Suppressor macrophage (primary cell): ENCODE data around the gene C1QTNF5.
A peak's percentile ranks its signal among the peaks of the same experiment; 100 is the strongest.

Source experiments
- DNase-seq, 4 experiments: peaks; one replicate each; pipeline ENCODE4 v3.0.0-alpha.2; 2020 to 2022

Gene C1QTNF5

GRCh38 chr11:119317592-119318239 lies 23.0 kb downstream of the C1QTNF5 start:
- DNase-seq = no peak

GRCh38 chr11:119316729-119317591 lies 23.7 kb downstream of the C1QTNF5 start, which contains the start of gene MCAM:
TSS of gene MCAM (minus strand) at chr11:119317130. CDS start at chr11:119317101, 29 bp downstream.
- DNase-seq = no peak

GRCh38 chr11:119316016-119316728 lies 24.5 kb downstream of the C1QTNF5 start:
- no peak for DNase-seq

- peak in 3 of 4 experiments; percentile 25 to 52 (median 44) for DNase-seq
Measured at GRCh38 chr11:119315131-119316015, 25.3 kb downstream of the C1QTNF5 start.

- DNase-seq = no peak
Measured at GRCh38 chr11:119314726-119315125, 26.0 kb downstream of the C1QTNF5 start.

- no peak for DNase-seq
Measured at GRCh38 chr11:119310682-119311052, 30.0 kb downstream of the C1QTNF5 start.

- no peak for DNase-seq
Measured at GRCh38 chr11:119309953-119310681, 30.6 kb downstream of the C1QTNF5 start.

GRCh38 chr11:119309411-119309810 lies 31.3 kb downstream of the C1QTNF5 start:
- no peak for DNase-seq

GRCh38 chr11:119307974-119308373 lies 32.7 kb downstream of the C1QTNF5 start:
- no peak for DNase-seq

- no peak for DNase-seq
Measured at GRCh38 chr11:119307219-119307618, 33.5 kb downstream of the C1QTNF5 start.

- DNase-seq = peak; percentile 18 to 58 (median 46)
Measured at GRCh38 chr11:119306373-119306890, 34.3 kb downstream of the C1QTNF5 start.

GRCh38 chr11:119305556-119306372 lies 34.9 kb downstream of the C1QTNF5 start:
- no peak for DNase-seq

- no peak for DNase-seq
Measured at GRCh38 chr11:119303227-119303718, 37.4 kb downstream of the C1QTNF5 start.

- no peak for DNase-seq
Measured at GRCh38 chr11:119300198-119300964, 40.3 kb downstream of the C1QTNF5 start.

- DNase-seq = no peak
Measured at GRCh38 chr11:119299416-119299815, 41.3 kb downstream of the C1QTNF5 start.

GRCh38 chr11:119298726-119299125 lies 42.0 kb downstream of the C1QTNF5 start:
- no peak for DNase-seq

- no peak for DNase-seq
Measured at GRCh38 chr11:119297938-119298337, 42.7 kb downstream of the C1QTNF5 start.

- DNase-seq = peak in 1 of 4 experiments; percentile 14
Measured at GRCh38 chr11:119295178-119295577, 45.5 kb downstream of the C1QTNF5 start.

- DNase-seq = no peak
Measured at GRCh38 chr11:119293461-119293860, 47.2 kb downstream of the C1QTNF5 start.
